Measurements from ENCODE around the gene ABHD1. TPM values are rescaled to one million over a fixed set of nuclear protein-coding genes. Genes with fewer than 3 reads are reported as not detected.

The ABHD1 gene
- total and polyA plus RNA-seq, 7 donors = 0.15 TPM; not detected in 6

DNA sequence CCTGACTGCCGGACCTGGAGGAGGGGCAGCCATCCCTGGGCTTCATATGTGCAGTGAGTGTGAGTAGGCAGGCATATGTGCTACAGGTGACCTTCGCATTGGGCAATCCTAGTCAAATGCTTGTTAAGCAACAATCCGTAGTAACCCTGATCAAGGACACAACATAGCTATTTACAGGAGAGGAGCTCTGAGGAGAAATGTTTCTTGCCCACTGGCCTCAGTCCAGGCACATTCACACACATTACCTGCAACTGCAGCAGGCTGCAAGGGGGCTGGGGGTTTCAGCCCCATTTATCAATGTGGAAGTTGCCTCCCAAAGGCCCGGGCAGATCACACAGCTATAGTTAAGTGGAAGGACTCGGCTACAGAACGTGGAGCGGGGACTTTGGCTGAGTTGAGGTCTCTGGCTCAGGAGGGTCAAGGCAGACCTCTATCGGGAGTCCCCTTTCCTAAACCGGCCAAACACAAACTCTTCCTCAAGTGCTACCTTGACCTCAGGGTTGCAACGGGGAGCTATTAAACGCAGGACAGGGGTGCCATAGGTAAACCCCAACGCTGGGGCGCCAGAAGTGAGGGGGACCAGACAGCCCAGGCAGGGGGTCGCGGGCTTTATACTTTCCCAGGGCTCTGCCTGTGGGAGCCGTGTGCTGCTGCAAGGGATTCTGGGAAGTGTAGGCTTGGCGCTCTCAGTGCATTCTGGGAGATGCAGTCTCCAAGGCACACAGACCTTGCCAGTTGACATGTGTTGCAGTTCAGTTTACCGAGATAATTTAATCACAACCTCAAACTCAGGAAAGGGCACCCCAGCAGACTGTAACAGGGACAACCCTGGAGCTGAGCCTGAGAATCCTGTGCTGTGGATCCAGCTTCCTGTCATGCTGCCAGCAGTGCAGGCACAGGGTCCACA, 27.6 kb upstream of the ABHD1 start:
- 36 to 65% methylated on average over 18 of the region's 18 CpGs for WGBS, 2 donors
- Histone ChIP-seq H3K27me3 (no peaks in the 10 kb centered on the region), H3K27ac (peak overlapping the region in 1 of 4 donors; percentile 25), H3K4me3 (peak overlapping the region; percentile 6 to 44 (median 34)), H3K9me3 (no peaks in the 10 kb centered on the region), H3K36me3 (no peaks in the 10 kb centered on the region), H3K4me1 (peaks cover 0 to 12% (median 6%) of the 10 kb centered on the region in 4 donors)
- peak in 1 of 4 donors; percentile 22 for TF ChIP-seq POLR2AphosphoS5 (IDR thresholded peaks at IDR 0.05)
- TF ChIP-seq, protein P1, sequence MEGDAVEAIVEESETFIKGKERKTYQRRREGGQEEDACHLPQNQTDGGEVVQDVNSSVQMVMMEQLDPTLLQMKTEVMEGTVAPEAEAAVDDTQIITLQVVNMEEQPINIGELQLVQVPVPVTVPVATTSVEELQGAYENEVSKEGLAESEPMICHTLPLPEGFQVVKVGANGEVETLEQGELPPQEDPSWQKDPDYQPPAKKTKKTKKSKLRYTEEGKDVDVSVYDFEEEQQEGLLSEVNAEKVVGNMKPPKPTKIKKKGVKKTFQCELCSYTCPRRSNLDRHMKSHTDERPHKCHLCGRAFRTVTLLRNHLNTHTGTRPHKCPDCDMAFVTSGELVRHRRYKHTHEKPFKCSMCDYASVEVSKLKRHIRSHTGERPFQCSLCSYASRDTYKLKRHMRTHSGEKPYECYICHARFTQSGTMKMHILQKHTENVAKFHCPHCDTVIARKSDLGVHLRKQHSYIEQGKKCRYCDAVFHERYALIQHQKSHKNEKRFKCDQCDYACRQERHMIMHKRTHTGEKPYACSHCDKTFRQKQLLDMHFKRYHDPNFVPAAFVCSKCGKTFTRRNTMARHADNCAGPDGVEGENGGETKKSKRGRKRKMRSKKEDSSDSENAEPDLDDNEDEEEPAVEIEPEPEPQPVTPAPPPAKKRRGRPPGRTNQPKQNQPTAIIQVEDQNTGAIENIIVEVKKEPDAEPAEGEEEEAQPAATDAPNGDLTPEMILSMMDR (IDR thresholded peaks at IDR 0.05) = no peak
- no peak for DNase-seq
- intact Hi-C loops (cut with DNase I) = no loop called here

DNA sequence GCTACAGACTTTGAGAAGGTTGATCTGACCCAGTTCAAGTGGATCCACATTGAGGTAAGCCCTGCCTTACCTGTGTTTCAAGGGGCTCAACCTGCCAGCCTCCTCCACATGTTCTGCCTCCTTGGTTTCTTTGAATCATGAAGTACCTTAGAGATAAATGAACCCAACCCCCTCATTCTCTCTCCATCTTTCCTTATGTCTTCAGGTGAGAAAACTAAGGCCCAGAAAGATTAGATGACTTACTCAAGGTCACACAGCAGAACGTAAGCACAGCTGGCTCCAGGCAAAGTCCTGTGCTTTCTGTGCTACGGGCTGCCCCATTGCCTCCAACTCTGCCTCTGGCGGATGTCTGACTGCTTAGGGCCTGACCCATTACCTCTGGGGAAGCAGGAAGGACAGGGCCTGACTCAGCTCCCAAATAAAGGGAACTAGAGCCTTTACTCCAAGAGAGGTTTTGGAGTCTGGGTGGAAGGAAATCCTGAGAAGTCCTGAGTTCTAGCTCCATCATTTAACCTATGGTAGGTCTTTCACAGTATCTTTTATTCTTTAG, 26.8 kb upstream of the ABHD1 start:
- H3K27ac ChIP-seq = peak overlapping the region in 1 of 4 donors; percentile 25
- TF ChIP-seq POLR2AphosphoS5 (IDR thresholded peaks at IDR 0.05) (no peak), EP300 (IDR thresholded peaks at IDR 0.05) (no peak), POLR2A (IDR thresholded peaks at IDR 0.05) (no peak)
- TF ChIP-seq, protein P1 (IDR thresholded peaks at IDR 0.05) = no peak
- H3K4me1 ChIP-seq = peaks cover 0 to 12% (median 6%) of the 10 kb centered on the region in 4 donors
- whole genome bisulfite sequencing, 2 donors = 80 to 81% methylated on average over 3 of the region's 3 CpGs
- no peaks in the 10 kb centered on the region for H3K36me3 ChIP-seq
- no peak overlapping the region for H3K4me3 ChIP-seq
- no peaks in the 10 kb centered on the region for H3K27me3 ChIP-seq
- intact Hi-C loops (cut with DNase I) = no loop called here
- H3K9me3 ChIP-seq = no peaks in the 10 kb centered on the region
- no peak for DNase-seq

DNA sequence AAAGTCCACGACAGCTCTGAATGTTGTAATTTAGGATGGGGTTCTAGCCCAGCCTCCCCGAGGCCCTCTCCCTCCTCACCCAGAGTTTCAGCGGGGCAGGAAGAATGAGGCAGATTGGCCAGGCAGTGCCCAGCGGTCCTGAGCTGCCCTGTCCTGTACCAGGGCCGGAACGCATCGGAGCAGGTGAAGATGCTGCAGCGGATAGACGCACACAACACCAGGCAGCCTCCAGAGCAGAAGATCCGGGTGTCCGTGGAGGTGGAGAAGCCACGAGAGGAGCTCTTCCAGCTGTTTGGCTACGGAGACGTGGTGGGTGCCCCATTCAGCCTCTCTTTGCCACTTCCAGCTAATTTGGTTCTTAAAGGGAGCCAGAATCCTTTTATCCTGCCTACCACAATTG, 26.3 kb upstream of the ABHD1 start:
- intact Hi-C loops (cut with DNase I) = no loop called here
- Histone ChIP-seq H3K4me1 (peaks cover 0 to 12% (median 6%) of the 10 kb centered on the region in 4 donors), H3K27ac (no peak overlapping the region), H3K27me3 (no peaks in the 10 kb centered on the region), H3K36me3 (no peaks in the 10 kb centered on the region), H3K9me3 (no peaks in the 10 kb centered on the region), H3K4me3 (no peak overlapping the region)
- no peak for DNase-seq
- 94 to 95% methylated on average over 14 of the region's 14 CpGs for WGBS, 2 donors
- no peak for TF ChIP-seq POLR2A (IDR thresholded peaks at IDR 0.05)
- no peak for TF ChIP-seq POLR2AphosphoS5 (IDR thresholded peaks at IDR 0.05)
- TF ChIP-seq, protein P1 (IDR thresholded peaks at IDR 0.05) = no peak
- TF ChIP-seq EP300 (IDR thresholded peaks at IDR 0.05) = no peak

DNA sequence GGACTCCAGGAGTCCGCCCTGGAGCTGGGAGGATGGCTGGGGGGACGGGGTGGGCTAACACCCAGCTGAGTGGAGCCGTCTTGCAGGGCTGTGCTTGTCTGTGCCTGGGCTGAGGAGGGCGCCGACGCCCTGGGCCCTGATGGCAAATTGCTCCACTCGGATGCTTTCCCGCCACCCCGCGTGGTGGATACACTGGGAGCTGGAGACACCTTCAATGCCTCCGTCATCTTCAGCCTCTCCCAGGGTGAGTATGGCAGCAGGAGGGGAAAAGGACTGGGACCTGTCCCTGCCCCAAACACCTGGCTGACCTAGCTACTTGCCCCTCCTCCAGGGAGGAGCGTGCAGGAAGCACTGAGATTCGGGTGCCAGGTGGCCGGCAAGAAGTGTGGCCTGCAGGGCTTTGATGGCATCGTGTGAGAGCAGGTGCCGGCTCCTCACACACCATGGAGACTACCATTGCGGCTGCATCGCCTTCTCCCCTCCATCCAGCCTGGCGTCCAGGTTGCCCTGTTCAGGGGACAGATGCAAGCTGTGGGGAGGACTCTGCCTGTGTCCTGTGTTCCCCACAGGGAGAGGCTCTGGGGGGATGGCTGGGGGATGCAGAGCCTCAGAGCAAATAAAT, 24.2 kb upstream of the ABHD1 start:
- no peak overlapping the region for H3K4me3 ChIP-seq
- no peak overlapping the region for H3K27ac ChIP-seq
- H3K4me1 ChIP-seq = peaks cover 0 to 12% (median 6%) of the 10 kb centered on the region in 4 donors
- WGBS, 2 donors = 94% methylated on average over 19 of the region's 19 CpGs
- H3K9me3 ChIP-seq = no peaks in the 10 kb centered on the region
- DNase-seq = no peak
- intact Hi-C loops (cut with DNase I) = loop anchor here (2.0 kb wide), 1 partner anchor 91 kb away; no protein-coding TSS in a partner anchor
- H3K27me3 ChIP-seq = peaks cover 0 to 11% (median 0%) of the 10 kb centered on the region in 3 donors
- TF ChIP-seq, protein P1 (IDR thresholded peaks at IDR 0.05) = no peak
- TF ChIP-seq POLR2A (IDR thresholded peaks at IDR 0.05) (no peak), EP300 (IDR thresholded peaks at IDR 0.05) (no peak), POLR2AphosphoS5 (IDR thresholded peaks at IDR 0.05) (no peak)
- no peaks in the 10 kb centered on the region for H3K36me3 ChIP-seq

Measured in sigmoid colon (tissue), 7 donors.